ENCODE measurements around the gene MYH9. TPM values are rescaled to one million over a fixed set of nuclear protein-coding genes. Genes with fewer than 3 reads are reported as not detected.
A peak's percentile ranks its signal among the peaks of the same experiment; 100 is the strongest.

MYH9 gene
- total RNA-seq, 1 donor from 2014 or later, result 1,853 TPM

DNA sequence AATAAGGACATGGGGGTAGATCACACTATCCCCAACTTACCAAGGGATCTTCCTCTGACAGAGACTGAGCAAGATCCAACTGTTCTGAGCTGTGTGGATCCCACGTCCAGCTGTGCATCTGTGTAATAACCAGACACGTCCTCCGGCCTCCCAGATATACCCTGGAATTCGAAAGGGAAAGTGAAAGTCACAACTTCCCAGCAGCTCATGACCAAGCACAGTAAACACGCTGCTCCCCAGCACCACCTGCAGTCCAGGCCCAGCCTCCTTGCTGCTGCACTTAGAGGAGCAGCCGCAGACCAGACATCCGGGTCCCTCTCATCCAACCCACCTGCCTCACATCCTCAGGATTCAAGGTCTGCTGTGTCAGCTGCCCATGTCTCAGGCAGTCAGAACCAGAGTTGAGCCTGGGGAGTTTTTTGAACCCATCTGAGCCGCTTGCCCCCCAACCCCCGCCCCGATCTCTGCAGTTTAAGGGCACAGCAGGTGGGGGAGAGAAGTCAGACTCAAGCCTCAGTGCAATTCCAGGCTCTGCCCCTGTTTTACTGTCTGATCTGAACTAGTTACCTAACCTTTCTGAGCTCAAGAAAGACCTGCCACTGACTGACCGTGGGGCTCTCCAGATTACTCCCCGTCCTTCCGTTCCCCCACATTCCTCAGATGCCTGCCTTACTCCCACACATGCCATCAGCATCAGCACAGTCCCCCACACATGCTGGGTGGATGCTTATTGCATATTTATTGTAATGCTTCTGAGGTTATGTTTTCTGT is 148.2 kb downstream of the MYH9 start, which contains the start of gene APOL2:
Gene APOL2 (minus strand): TSS at position 127 of the 771 bp plus-strand sequence. CDS start 6,365 bp downstream, outside the sequence.
- Mint-ChIP-seq H3K27ac (ENCODE audit: unreplicated experiment) (peak within 1 kb of the TSS; percentile 97), H3K4me1 (ENCODE audit: low read depth) (peaks cover 71% of the 10 kb centered on the region), H3K27me3 (ENCODE audit: low read depth) (no peaks in the 10 kb centered on the region), H3K4me3 (ENCODE audit: unreplicated experiment) (peak within 1 kb of the TSS; percentile 95), H3K9me3 (ENCODE audit: low read depth) (peaks cover 6% of the 10 kb centered on the region), H3K36me3 (ENCODE audit: low read depth) (peaks cover 20% of the 10 kb centered on the region)
- TF ChIP-seq, protein P1, sequence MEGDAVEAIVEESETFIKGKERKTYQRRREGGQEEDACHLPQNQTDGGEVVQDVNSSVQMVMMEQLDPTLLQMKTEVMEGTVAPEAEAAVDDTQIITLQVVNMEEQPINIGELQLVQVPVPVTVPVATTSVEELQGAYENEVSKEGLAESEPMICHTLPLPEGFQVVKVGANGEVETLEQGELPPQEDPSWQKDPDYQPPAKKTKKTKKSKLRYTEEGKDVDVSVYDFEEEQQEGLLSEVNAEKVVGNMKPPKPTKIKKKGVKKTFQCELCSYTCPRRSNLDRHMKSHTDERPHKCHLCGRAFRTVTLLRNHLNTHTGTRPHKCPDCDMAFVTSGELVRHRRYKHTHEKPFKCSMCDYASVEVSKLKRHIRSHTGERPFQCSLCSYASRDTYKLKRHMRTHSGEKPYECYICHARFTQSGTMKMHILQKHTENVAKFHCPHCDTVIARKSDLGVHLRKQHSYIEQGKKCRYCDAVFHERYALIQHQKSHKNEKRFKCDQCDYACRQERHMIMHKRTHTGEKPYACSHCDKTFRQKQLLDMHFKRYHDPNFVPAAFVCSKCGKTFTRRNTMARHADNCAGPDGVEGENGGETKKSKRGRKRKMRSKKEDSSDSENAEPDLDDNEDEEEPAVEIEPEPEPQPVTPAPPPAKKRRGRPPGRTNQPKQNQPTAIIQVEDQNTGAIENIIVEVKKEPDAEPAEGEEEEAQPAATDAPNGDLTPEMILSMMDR (IDR thresholded peaks at IDR 0.05), result peak; percentile 82
- DNase-seq (ENCODE audit: low spot score), result no peak

GRCh38 chr22:36239150-36239400 is 148.7 kb downstream of the MYH9 start:
- TF ChIP-seq, protein P1 (IDR thresholded peaks at IDR 0.05), result no peak
- Mint-ChIP-seq H3K4me3 (ENCODE audit: unreplicated experiment) (peak overlapping the region; percentile 95), H3K9me3 (ENCODE audit: low read depth) (peaks cover 6% of the 10 kb centered on the region), H3K36me3 (ENCODE audit: low read depth) (peaks cover 20% of the 10 kb centered on the region), H3K27ac (ENCODE audit: unreplicated experiment) (peak overlapping the region; percentile 97), H3K27me3 (ENCODE audit: low read depth) (no peaks in the 10 kb centered on the region), H3K4me1 (ENCODE audit: low read depth) (peaks cover 71% of the 10 kb centered on the region)
- DNase-seq (ENCODE audit: low spot score), result no peak

DNA sequence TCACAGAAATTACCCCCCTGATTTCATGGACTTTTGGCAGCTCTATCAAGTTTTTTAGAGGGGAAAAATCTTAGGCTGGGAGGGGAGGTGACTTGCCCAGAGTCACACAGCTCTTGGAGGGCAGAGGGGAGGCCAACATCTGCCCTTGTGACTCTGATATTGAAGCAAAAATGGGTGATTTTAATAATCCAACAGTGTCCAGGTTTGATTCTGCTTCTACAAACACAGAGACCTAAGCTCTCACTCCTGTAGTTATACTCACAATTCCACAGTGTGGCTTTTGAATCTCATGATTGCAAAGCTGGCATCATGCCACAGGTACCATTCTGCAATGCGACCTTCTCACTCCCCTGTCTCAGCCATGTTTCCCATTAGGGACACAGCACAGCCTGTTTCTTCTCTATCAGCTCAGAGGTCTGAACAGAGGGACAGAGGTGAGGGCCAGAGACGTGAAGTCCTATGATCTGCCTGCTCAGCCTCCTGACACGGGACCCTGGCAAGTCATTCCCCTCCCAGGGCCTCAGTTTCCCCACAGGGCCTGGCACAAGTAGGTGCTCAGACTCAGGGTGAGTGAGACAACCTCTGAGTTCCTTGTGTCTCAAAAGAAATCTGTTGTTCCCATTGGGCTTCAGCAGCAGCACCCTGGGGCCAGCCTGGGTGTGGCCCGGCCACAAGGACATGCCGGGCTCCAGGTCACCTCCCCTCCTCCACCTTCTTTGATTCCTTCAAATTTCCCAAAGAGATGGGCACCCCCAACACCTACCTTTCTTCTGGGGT is 149.2 kb downstream of the MYH9 start:
- peaks cover 68% of the 10 kb centered on the region for H3K4me1 Mint-ChIP-seq (ENCODE audit: low read depth)
- H3K27me3 Mint-ChIP-seq (ENCODE audit: low read depth), result no peaks in the 10 kb centered on the region
- H3K4me3 Mint-ChIP-seq (ENCODE audit: unreplicated experiment), result peak overlapping the region; percentile 95
- peaks cover 20% of the 10 kb centered on the region for H3K36me3 Mint-ChIP-seq (ENCODE audit: low read depth)
- H3K9me3 Mint-ChIP-seq (ENCODE audit: low read depth), result peaks cover 6% of the 10 kb centered on the region
- TF ChIP-seq, protein P1 (IDR thresholded peaks at IDR 0.05), result no peak
- no peak for DNase-seq (ENCODE audit: low spot score)
- peak overlapping the region; percentile 97 for H3K27ac Mint-ChIP-seq (ENCODE audit: unreplicated experiment)

GRCh38 chr22:36237462-36238372 is 150.1 kb downstream of the MYH9 start:
- peaks cover 26% of the 10 kb centered on the region for H3K36me3 Mint-ChIP-seq (ENCODE audit: low read depth)
- H3K4me3 Mint-ChIP-seq (ENCODE audit: unreplicated experiment), result peak overlapping the region; percentile 95
- H3K27ac Mint-ChIP-seq (ENCODE audit: unreplicated experiment), result peak overlapping the region; percentile 97
- H3K4me1 Mint-ChIP-seq (ENCODE audit: low read depth), result peaks cover 65% of the 10 kb centered on the region
- TF ChIP-seq, protein P1 (IDR thresholded peaks at IDR 0.05), result no peak
- H3K9me3 Mint-ChIP-seq (ENCODE audit: low read depth), result peaks cover 4% of the 10 kb centered on the region
- DNase-seq (ENCODE audit: low spot score), result no peak
- no peaks in the 10 kb centered on the region for H3K27me3 Mint-ChIP-seq (ENCODE audit: low read depth)
